Measurements from ENCODE around the gene KCNC2. TPM values are rescaled to one million over a fixed set of nuclear protein-coding genes. Genes with fewer than 3 reads are reported as not detected.

Gene KCNC2
- polyA plus RNA-seq, 1 donor from 2014 or later = 7.4 TPM

DNA sequence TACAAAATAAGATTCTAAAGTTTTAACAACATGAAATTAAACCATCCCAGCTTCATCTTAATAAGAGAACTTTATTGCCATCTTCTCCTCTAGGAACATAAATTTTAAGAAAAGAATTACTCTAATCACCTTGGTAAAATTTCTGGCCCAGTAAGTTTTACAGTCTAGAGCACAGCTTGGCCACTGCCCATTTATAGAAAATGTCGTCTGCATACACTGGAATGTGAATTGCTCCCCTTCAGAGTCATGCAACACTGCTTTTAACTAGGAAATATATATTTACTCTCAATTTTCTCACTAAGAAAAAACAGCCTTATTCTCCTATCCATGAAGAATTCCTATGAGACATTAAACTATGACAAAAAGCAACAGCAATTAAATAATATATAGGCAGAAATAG, 48.2 kb downstream of the KCNC2 start:
- Histone ChIP-seq H3K27ac (ENCODE audit: low read length) (no peak overlapping the region), H3K9me3 (ENCODE audit: low read length) (no peaks in the 10 kb centered on the region), H3K9ac (ENCODE audit: low read length) (no peak overlapping the region), H3K4me2 (ENCODE audit: low read length) (no peak overlapping the region), H3K9me2 (ENCODE audit: insufficient read depth, low read length) (no peaks in the 10 kb centered on the region), H3K4me3 (ENCODE audit: low read length) (no peak overlapping the region), H4K20me1 (ENCODE audit: insufficient read depth) (no peaks in the 10 kb centered on the region), H3K27me3 (ENCODE audit: insufficient read depth, low read depth, low read length) (no peaks in the 10 kb centered on the region), H2AFZ (ENCODE audit: low read depth, low read length) (no peak overlapping the region), H3K36me3 (ENCODE audit: insufficient read depth, low read length) (no peaks in the 10 kb centered on the region), H3K79me2 (replicated peaks; ENCODE audit: insufficient read depth, low read length) (no peaks in the 10 kb centered on the region), H3F3A (ENCODE audit: insufficient read depth, low read length, poor library complexity, severe bottlenecking) (no peaks in the 10 kb centered on the region)
- TF ChIP-seq MXI1 (conservative IDR thresholded peaks at IDR 0.05; ENCODE audit: poor library complexity, severe bottlenecking) (no peak), POLR2AphosphoS5 (IDR thresholded peaks at IDR 0.05) (no peak), TAF1 (IDR thresholded peaks at IDR 0.05; ENCODE audit: low read depth) (no peak), SMC3 (conservative IDR thresholded peaks at IDR 0.05; ENCODE audit: poor library complexity) (no peak), EZH2 (IDR thresholded peaks at IDR 0.05; ENCODE audit: borderline replicate concordance, insufficient read depth, low read length, poor library complexity, severe bottlenecking) (no peak), REST (IDR thresholded peaks at IDR 0.05; ENCODE audit: borderline replicate concordance) (no peak), EP300 (conservative IDR thresholded peaks at IDR 0.05; ENCODE audit: poor library complexity, severe bottlenecking) (no peak), RAD21 (conservative IDR thresholded peaks at IDR 0.05) (no peak)
- TF ChIP-seq, protein P1, sequence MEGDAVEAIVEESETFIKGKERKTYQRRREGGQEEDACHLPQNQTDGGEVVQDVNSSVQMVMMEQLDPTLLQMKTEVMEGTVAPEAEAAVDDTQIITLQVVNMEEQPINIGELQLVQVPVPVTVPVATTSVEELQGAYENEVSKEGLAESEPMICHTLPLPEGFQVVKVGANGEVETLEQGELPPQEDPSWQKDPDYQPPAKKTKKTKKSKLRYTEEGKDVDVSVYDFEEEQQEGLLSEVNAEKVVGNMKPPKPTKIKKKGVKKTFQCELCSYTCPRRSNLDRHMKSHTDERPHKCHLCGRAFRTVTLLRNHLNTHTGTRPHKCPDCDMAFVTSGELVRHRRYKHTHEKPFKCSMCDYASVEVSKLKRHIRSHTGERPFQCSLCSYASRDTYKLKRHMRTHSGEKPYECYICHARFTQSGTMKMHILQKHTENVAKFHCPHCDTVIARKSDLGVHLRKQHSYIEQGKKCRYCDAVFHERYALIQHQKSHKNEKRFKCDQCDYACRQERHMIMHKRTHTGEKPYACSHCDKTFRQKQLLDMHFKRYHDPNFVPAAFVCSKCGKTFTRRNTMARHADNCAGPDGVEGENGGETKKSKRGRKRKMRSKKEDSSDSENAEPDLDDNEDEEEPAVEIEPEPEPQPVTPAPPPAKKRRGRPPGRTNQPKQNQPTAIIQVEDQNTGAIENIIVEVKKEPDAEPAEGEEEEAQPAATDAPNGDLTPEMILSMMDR (IDR thresholded peaks at IDR 0.05; ENCODE audit: poor library complexity, severe bottlenecking) = no peak

DNA sequence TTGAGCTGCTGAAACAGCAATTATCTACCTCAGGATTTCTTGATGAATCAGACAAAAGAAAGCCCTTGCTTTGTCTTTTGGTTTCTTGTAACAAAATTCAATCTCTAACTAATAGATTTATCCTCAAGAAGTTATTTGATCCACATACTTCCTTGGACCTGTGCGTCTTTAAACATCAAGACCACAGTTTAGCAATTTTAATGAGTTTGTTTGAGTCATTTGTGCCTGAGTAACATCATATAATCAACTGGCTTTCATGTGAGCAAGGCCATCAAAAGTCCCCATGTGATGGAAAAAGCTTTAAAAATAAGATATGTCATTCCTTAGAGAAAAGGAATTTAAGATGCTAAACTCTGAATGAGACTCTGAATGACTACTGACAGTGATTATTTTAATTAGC, 52.3 kb downstream of the KCNC2 start:
- H3K9me3 ChIP-seq (ENCODE audit: low read length) = no peaks in the 10 kb centered on the region

DNA sequence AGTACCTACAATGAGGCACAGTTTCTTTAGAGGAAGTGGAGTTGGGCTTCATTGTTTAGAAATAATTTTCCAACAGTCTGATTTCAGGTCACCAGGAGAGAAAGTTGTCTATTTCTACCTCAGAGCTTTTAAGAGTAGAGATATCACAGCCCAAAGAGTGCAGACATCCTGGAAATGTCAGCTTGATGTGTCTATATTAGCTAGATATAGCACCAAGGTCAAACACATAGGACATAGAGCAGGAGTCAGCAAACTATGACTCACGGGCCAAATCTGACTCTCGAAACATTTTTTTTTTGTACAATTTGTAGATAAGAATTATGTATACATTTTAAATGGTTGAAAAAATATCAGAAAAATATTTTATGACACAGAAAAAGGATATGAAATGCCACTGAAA, 53.7 kb downstream of the KCNC2 start:
- Histone ChIP-seq H3K79me2 (replicated peaks; ENCODE audit: insufficient read depth, low read length) (no peaks in the 10 kb centered on the region), H2AFZ (ENCODE audit: low read depth, low read length) (no peak overlapping the region), H3K4me3 (ENCODE audit: low read length) (no peak overlapping the region), H3K36me3 (ENCODE audit: insufficient read depth, low read length) (no peaks in the 10 kb centered on the region), H4K20me1 (ENCODE audit: insufficient read depth) (no peaks in the 10 kb centered on the region), H3K4me2 (ENCODE audit: low read length) (no peak overlapping the region), H3K27ac (ENCODE audit: low read length) (no peak overlapping the region), H3K9me3 (ENCODE audit: low read length) (no peaks in the 10 kb centered on the region), H3K9ac (ENCODE audit: low read length) (no peak overlapping the region), H3K27me3 (ENCODE audit: insufficient read depth, low read depth, low read length) (no peaks in the 10 kb centered on the region), H3F3A (ENCODE audit: insufficient read depth, low read length, poor library complexity, severe bottlenecking) (no peaks in the 10 kb centered on the region), H3K9me2 (ENCODE audit: insufficient read depth, low read length) (no peaks in the 10 kb centered on the region)
- TF ChIP-seq POLR2AphosphoS5 (IDR thresholded peaks at IDR 0.05) (no peak), REST (IDR thresholded peaks at IDR 0.05; ENCODE audit: borderline replicate concordance) (no peak)

More for the DNA sequence above, 52.3 kb downstream of the KCNC2 start:
- no peak overlapping the region for H3K4me3 ChIP-seq (ENCODE audit: low read length)
- no peak overlapping the region for H3K4me2 ChIP-seq (ENCODE audit: low read length)
- no peaks in the 10 kb centered on the region for H3K9me2 ChIP-seq (ENCODE audit: insufficient read depth, low read length)
- H3K27ac ChIP-seq (ENCODE audit: low read length) = no peak overlapping the region
- no peak overlapping the region for H3K9ac ChIP-seq (ENCODE audit: low read length)
- no peaks in the 10 kb centered on the region for H3K36me3 ChIP-seq (ENCODE audit: insufficient read depth, low read length)
- no peaks in the 10 kb centered on the region for H4K20me1 ChIP-seq (ENCODE audit: insufficient read depth)
- H3F3A ChIP-seq (ENCODE audit: insufficient read depth, low read length, poor library complexity, severe bottlenecking) = no peaks in the 10 kb centered on the region
- H2AFZ ChIP-seq (ENCODE audit: low read depth, low read length) = no peak overlapping the region
- no peaks in the 10 kb centered on the region for H3K27me3 ChIP-seq (ENCODE audit: insufficient read depth, low read depth, low read length)
- no peaks in the 10 kb centered on the region for H3K79me2 ChIP-seq (replicated peaks; ENCODE audit: insufficient read depth, low read length)
- TF ChIP-seq POLR2AphosphoS5 (IDR thresholded peaks at IDR 0.05) = no peak
- no peak for TF ChIP-seq TAF1 (IDR thresholded peaks at IDR 0.05; ENCODE audit: low read depth)
- TF ChIP-seq RAD21 (conservative IDR thresholded peaks at IDR 0.05) = no peak
